Fibroblast of skin of left quadriceps (primary cell): ENCODE measurements around the gene CARD14.

Experiments
- DNase-seq, 2 experiments: peaks; one replicate each; pipeline ENCODE4 v3.0.0-alpha.2; 2013; ENCODE audit warnings: low read depth in 2 of 2

Gene CARD14

DNA sequence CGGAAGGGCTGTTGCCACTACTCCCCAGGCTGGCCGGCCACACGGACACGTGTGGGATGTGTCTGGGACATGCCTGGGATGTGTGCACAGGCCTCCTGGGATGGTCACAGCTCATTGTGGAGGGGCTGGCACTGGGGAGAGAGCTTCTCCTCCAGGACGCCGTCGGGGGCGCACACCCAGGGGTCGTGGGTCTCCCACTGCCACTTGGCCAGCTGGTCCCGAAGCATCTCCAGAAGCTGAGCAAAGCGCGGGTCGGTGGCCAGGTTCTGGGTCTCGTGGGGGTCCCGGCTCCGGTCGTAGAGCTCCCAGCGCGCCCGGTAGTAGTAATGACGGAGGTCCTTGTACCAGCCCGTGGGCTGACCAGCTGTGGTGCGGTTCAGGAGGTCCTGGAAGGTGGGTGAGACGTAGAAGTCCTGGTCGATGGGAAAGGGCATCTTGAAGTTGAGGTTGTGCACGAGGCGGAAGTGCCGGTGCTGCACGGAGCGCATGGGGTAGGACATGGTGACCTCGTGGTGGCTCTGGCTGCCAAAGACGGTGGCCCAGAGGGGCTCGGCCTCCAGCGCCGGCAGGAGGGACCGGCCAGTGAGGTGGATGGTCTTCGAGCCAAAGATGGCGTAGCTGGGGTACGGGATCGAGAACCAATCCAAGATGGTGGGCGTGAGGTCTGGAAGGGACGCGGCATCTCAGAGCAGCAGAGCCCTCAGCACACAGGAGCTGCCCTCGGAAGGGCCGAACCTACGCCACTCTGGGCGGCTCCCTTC is 40.7 kb downstream of the CARD14 start:
- DNase-seq, result no peak

DNA sequence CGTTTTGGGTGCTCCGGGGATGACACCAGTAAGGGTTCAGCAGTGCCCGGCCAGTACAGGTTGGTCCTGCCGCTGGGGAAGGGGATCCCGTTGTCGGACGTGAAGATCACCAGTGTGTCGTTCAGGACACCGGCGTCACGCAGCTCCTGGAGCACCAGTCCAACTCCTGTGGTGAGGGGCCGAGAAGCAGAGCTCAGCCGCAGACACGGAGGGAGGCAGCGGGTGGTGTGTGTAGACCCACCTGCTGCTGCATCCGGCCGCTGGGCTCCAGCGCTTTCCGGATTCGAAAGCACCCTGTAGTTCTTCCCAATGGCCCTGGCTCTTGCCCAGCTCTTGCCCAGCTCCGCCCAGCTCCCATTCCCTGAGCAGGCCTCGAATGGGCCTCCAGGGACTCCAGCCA is 42.3 kb downstream of the CARD14 start:
- no peak for DNase-seq

DNA sequence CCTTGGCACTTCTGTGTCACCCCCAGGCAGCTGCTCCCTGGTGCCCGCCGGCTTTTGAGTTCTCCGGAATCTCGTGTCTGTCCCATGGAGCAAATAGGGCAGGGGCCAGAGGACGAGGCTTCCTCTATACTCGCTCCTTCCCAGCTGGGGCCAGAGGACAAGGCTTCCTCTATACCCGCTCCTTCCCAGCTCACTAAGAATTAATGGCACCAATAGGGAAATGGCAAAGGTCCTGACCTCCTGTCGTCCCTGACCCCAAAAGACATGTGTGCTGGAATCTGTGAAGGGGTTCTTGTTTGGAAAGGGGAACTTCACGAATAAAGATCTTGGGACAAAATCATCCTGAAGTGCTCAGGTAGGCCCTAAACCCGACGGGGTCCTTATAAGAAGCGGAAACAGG is 42.7 kb downstream of the CARD14 start:
- no peak for DNase-seq

- DNase-seq, result no peak
These were observed 43.3 kb downstream of the CARD14 start for GRCh38 chr17:80212962-80213642.

DNA sequence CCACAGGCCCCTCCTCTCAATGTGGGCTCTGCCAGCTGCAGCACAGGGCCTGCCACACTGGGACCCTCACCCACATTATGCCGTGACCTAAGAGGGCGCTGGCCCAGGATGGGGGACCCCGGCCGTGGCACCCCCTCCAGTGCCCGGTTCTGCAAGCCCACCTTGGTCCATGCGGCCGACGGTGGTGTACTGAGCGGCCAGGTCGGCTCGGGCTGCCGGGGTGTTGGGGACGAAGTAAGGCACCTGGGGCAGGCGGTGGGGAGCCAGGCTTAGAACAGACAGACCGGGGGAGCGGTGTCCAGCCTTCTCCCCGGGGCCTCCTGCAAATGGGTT is 43.8 kb downstream of the CARD14 start:
- DNase-seq, result no peak

GRCh38 chr17:80214012-80214877 is 44.4 kb downstream of the CARD14 start:
- DNase-seq, result no peak

DNA sequence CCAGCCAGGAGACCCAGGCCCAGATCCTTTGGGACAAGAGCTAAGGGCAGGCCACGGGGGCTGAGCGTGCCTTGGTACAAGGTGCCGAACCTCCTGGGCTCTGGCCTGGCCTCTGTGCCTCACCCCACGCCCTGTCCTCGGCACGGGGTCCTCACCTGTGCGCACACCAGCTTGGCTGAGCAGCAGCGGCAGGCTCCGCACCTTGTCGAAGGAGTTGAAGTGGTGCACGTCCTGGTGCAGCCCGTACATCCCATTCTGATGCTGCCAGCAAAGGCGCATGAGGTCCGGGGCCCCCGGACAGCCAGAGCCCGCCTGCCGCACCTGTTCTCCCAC is 45.0 kb downstream of the CARD14 start:
- no peak for DNase-seq

DNA sequence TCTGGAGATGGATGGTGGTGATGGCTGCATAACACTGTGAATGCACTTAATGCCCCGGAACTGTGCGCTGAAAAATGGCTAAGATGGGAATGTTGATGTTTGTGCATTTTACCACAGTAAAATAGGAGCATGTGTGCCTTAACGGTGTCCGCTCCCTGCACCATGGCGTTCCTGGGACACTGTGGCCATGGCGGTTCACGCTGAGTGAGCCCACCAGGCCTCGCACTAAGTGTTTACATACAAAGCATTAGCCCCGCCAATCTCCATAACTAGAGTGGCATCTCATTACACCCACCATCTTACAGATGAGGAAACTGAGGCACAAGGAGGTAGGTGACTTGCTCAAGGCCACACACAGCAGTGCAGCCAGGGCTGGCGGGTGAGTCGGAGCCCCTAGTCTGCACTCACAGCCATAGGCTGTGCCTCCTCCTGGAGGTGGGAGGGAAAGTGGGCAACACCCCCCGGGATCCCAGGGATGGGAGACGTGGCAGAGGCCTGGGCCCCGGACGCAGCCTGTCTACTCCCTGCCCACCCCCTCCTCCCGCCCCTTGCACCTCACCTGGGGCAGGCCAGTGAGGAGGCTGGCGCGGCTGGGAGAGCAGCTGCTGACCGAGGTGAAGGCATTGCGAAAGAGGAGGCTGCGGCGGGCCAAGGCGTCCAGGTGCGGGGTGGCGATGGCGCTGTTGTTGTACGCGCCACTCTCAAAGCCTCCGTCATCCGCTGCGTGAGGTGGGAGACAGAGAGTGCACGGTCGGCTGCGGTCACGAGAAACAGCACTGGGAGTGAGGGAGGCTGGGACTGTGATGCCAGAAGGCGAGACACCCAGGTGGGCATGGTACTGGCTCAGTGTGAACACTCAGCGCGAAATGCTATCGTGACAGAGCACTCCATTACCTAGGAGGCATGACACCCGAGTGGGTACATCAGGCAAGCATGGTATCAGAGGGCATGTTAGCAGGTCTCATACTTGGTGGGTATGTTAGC is 46.9 kb downstream of the CARD14 start:
- no peak for DNase-seq

DNA sequence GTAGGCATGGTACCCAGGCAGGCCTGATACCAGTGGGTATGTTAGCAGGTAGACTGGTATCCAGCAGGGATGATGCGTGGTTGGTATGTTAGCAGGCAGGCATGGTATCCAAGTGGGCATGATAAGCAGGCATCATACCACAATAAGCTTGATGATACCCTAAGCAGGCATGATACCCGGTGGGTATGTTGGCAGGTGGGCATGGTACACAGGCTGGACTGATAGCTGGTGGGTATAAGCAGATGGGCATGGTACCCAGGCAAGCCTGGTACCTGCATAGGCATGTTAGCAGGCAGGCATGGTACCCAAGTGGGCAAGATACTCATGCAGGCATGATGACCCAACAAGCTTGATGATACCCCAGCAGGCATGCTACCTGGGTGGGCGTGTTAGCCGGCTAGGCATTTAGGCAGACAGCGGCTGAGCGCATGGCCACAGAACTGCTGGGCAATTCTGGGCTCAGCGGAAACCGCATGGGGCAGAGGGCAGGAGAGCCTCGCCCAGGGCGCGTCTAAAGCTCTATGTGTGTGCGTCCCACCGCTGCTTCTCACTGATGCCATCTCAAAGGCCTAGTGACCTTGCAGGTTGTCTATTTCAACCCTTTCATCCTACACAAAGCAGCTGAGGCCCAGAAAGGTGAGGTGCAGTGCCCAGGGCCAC is 48.0 kb downstream of the CARD14 start:
- DNase-seq, result no peak

DNA sequence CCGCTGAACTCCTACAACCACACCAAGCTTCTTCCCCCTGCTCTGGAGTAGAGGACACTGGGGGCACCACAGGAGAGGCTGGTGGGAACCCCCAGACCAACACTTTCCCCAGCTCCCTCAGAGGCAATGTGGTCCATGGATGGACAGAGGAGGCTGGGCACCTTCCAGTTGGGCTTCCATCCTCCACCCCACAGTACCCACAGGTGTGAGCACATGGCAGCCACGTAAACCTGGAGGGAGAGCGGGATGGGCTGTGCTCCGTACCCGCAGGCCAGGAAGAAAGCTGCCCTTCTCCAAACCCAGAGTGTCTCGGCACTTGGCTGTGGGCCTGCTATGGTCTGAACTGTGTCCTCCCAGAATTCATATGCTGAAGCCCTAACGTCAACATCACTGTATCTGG is 48.6 kb downstream of the CARD14 start:
- DNase-seq, result no peak

- DNase-seq, result peak; percentile 53 to 56
These were observed 49.4 kb downstream of the CARD14 start for GRCh38 chr17:80219013-80219762.

GRCh38 chr17:80219763-80220053 is 49.9 kb downstream of the CARD14 start:
- DNase-seq, result no peak

DNA sequence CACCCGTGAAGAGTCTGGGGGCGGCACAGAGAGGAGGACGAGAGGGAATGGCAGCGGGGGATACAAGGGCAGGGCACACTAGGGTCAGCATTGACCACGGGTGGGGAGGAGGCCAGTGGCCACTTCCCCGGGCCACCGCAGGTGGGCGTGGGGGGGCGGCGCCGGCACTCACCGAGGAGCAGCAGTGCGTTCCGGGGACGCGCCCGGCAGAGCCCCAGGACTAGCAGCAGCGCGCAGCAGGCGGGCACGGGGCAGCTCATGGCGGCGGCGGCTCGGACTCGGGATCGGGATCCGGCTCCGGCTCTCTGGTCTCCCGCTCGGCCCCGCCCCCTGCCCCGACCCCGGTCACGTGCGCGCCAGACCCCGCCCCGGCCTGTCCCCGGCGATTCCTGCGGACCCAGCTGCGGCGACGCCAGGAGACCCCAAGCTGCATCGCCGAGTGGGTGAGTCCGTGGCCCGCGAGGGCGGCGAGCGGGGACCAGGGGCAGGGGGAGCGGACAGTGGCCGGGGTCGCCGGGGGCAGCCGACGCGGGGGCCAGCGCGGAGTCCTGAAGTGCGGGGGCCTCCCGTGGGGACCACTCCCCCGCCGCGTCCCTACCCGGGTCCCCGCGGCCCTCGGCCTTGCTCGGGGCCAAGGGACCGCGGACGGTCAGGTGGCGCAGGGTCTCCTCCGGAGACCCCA is 50.4 kb downstream of the CARD14 start, which contains the start of the genes SGSH and SLC26A11:
TSS of gene SGSH (minus strand) at position 280 of the 682 bp plus-strand sequence. CDS start at position 260, 20 bp downstream.
TSS of gene SLC26A11 (plus strand) at position 374 of the 682 bp plus-strand sequence. CDS start 1,134 bp downstream, outside the sequence.
- DNase-seq, result peak in 1 of 2 experiments; percentile 5

GRCh38 chr17:80220736-80221215 is 50.9 kb downstream of the CARD14 start:
- no peak for DNase-seq

DNA sequence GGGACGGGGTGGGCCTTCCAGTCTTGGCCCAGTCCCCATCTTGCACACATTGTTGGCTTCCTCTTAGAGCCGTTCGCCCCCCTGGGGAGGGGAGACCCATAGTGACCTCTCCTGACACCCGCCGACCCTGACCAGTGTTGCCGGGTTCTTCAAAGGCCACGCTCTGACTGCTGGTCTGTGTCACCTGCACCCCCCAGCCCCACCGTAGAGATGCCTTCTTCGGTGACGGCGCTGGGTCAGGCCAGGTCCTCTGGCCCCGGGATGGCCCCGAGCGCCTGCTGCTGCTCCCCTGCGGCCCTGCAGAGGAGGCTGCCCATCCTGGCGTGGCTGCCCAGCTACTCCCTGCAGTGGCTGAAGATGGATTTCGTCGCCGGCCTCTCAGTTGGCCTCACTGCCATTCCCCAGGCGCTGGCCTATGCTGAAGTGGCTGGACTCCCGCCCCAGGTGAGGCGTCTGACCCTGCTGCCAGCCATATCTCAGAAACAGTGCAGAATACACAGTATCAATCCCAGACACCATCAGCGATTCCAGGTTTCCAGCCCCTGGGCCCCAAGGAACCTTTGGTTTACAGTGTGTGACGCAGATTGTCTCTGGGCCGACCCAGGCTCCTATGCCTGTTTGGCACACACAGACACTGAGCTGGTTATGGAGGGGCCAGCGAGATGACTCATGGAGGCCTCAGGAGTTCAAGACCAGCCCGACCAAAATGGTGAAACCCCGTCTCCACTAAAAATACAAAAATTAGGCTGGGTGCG is 51.7 kb downstream of the CARD14 start:
- DNase-seq, result no peak

DNA sequence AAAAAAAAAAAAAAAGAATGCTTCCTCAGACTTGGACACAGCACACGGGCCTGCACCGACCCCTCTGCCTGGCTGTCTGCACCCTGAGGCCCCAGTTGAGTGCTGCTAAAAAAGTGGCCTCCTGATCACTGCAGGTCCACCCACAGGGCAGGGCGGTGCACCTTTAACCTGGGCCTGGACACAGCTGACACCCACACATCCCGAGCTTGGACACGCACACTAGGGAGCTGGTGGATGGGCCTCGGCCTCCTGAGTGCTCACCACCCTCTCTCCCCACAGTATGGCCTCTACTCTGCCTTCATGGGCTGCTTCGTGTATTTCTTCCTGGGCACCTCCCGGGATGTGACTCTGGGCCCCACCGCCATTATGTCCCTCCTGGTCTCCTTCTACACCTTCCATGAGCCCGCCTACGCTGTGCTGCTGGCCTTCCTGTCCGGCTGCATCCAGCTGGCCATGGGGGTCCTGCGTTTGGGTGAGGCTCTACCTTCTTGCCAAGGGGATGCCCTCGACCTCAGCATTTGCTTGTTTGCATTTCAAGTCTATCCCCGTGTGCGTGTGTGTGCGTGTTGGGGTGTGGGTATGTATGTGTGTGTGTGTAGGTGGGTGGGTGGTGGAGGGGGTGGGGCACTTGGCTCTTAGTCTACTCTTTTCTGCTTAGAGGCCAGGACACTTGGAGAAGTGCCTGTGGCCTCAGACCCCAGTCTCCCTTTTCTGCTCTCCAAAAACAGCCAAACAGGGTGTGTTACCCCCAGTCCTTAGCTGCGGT is 52.7 kb downstream of the CARD14 start:
- DNase-seq, result no peak

- DNase-seq, result no peak
These were observed 53.4 kb downstream of the CARD14 start for GRCh38 chr17:80223142-80223815.
